Measurements from ENCODE around the gene FLVCR1.

Gene FLVCR1

DNA sequence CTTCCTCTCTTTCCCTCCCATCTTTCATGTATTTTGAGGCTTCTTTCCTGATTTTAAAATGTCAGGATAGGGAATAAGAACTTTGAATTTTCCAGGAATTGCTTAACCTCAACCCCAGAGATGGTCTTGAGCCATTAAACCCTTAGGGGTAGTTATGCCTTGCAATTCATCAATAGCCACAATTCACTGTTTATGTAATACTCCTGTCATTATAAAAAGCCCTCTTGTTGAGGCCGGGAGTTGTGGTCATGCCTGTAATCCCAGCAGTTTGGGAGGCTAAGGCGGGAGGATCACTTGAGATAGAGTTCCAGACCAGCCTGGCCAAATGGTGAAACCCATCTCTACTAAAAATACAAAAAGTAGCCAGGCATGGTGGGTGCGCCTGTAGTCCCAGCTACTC lies 35.1 kb upstream of the FLVCR1 start:
- H3K9me3 ChIP-seq (ENCODE audit: severe bottlenecking) = peaks cover 25% of the 10 kb centered on the region
- no peak overlapping the region for H3K27ac ChIP-seq
- no peak overlapping the region for H3K4me3 ChIP-seq (ENCODE audit: low read depth, low read length)
- no peaks in the 10 kb centered on the region; the same call in 1 of the 2 replicates for H3K36me3 ChIP-seq
- no peak for DNase-seq
- H3K27me3 ChIP-seq (ENCODE audit: insufficient read depth, low read depth, severe bottlenecking) = no peaks in the 10 kb centered on the region
- TF ChIP-seq, protein P1, sequence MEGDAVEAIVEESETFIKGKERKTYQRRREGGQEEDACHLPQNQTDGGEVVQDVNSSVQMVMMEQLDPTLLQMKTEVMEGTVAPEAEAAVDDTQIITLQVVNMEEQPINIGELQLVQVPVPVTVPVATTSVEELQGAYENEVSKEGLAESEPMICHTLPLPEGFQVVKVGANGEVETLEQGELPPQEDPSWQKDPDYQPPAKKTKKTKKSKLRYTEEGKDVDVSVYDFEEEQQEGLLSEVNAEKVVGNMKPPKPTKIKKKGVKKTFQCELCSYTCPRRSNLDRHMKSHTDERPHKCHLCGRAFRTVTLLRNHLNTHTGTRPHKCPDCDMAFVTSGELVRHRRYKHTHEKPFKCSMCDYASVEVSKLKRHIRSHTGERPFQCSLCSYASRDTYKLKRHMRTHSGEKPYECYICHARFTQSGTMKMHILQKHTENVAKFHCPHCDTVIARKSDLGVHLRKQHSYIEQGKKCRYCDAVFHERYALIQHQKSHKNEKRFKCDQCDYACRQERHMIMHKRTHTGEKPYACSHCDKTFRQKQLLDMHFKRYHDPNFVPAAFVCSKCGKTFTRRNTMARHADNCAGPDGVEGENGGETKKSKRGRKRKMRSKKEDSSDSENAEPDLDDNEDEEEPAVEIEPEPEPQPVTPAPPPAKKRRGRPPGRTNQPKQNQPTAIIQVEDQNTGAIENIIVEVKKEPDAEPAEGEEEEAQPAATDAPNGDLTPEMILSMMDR (IDR thresholded peaks at IDR 0.05; ENCODE audit: low read depth, low read length) = no peak

- TF ChIP-seq, protein P1 (IDR thresholded peaks at IDR 0.05; ENCODE audit: low read depth, low read length) = no peak
- Histone ChIP-seq H3K9me3 (ENCODE audit: severe bottlenecking) (peaks cover 25% of the 10 kb centered on the region), H3K27ac (no peak overlapping the region), H3K4me3 (ENCODE audit: low read depth, low read length) (no peak overlapping the region), H3K36me3 (no peaks in the 10 kb centered on the region; the same call in 1 of the 2 replicates), H3K27me3 (ENCODE audit: insufficient read depth, low read depth, severe bottlenecking) (no peaks in the 10 kb centered on the region)
- no peak for DNase-seq
Observed at GRCh38 chr1:212824201-212824600, 33.9 kb upstream of the FLVCR1 start.

DNA sequence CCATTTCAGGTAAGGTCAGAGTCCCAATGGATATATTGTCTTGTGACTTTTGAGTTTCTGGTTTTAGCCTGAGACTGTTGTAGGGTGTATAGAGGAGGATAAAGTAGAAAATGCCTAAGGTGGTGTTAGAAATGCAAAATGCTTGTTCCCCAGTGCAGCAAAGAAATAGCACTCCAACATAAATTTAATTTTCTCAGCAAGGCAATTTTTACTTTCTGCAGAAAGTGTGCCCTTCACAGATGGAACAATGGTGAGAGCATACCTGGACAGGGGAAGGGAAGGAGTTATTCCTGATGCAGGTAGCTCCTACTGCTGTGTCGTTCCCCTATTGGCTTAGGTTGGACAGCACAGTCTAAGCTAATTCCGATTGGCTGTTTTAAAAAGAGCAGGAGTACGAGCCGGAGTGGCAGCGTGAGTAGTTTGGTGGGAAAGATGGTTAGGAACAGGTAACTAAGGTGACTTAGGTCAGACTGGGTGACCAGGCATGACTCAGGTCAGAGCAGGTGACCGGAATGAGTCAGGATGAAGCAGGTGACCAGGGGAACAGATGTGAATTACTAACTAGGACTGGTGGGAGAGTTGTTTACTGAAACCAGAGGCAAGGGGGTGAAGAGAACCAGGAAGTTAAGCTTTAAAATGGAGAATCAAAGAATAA lies 32.1 kb upstream of the FLVCR1 start:
- Histone ChIP-seq H3K9me3 (ENCODE audit: severe bottlenecking) (peaks cover 25% of the 10 kb centered on the region), H3K4me3 (ENCODE audit: low read depth, low read length) (no peak overlapping the region), H3K27ac (no peak overlapping the region), H3K27me3 (ENCODE audit: insufficient read depth, low read depth, severe bottlenecking) (no peaks in the 10 kb centered on the region), H3K36me3 (no peaks in the 10 kb centered on the region; the same call in 1 of the 2 replicates)
- TF ChIP-seq, protein P1 (IDR thresholded peaks at IDR 0.05; ENCODE audit: low read depth, low read length) = no peak
- DNase-seq = no peak

DNA sequence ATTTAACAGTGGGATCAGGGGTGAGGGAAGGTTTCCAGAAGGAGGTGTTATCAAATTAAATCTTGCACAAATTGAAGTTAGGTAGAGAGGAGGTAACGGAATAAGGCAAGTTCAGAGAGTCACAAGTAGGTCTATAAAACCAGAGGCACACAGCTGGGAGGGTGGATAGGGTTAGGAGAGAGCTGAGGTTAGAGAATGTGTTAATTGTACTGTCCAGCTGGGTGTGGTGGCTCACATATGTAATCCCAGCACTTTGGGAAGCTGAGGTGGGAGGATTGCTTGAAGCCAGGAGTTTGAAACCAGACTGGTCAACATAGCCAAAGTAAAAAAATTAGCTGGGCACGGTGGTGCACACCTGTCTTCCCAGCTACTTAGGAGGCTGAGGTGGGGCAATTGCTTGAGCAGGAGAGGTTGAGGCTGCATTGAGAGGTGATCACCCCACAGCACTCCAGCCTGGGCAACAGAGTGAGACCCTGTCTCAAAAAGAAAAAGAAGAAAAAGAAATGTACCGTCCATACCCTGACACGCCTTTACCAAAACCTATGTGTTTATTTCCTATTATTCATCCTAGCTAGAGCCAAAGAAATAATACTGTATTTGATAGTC lies 30.8 kb upstream of the FLVCR1 start:
- Histone ChIP-seq H3K27me3 (ENCODE audit: insufficient read depth, low read depth, severe bottlenecking) (no peaks in the 10 kb centered on the region), H3K4me3 (ENCODE audit: low read depth, low read length) (no peak overlapping the region), H3K9me3 (ENCODE audit: severe bottlenecking) (peaks cover 25% of the 10 kb centered on the region), H3K27ac (peak overlapping the region; percentile 34), H3K36me3 (no peaks in the 10 kb centered on the region; the same call in 1 of the 2 replicates)
- TF ChIP-seq, protein P1 (IDR thresholded peaks at IDR 0.05; ENCODE audit: low read depth, low read length) = no peak
- no peak for DNase-seq

DNA sequence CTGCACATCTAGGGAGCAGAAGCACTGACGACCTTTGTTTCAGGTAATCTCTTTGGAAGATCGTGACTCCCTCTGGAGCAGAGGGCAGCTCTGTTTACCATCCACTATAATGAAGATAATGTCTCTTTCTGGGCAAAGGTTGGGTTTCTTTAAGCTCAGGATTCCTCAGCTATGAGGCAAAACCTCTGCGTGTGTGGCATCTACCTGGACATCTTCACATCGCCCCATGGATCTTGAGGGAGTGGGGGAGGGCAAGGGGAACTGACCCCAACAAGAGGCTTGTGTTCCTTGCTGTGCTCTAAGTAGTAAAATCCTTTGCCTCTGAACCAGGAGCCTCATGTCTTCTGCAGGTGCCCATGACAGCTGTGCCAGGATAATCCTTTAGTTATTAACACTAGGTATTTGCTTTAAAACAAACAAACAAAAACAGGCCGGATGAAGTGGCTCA lies 30.2 kb upstream of the FLVCR1 start:
- Histone ChIP-seq H3K36me3 (no peaks in the 10 kb centered on the region; the same call in 1 of the 2 replicates), H3K4me3 (ENCODE audit: low read depth, low read length) (no peak overlapping the region), H3K27me3 (ENCODE audit: insufficient read depth, low read depth, severe bottlenecking) (no peaks in the 10 kb centered on the region), H3K27ac (peak overlapping the region; percentile 34), H3K9me3 (ENCODE audit: severe bottlenecking) (peaks cover 25% of the 10 kb centered on the region)
- DNase-seq = peak; percentile 55
- TF ChIP-seq, protein P1 (IDR thresholded peaks at IDR 0.05; ENCODE audit: low read depth, low read length) = no peak
